ENCODE data around the gene TNFRSF1A.

Gene TNFRSF1A

DNA sequence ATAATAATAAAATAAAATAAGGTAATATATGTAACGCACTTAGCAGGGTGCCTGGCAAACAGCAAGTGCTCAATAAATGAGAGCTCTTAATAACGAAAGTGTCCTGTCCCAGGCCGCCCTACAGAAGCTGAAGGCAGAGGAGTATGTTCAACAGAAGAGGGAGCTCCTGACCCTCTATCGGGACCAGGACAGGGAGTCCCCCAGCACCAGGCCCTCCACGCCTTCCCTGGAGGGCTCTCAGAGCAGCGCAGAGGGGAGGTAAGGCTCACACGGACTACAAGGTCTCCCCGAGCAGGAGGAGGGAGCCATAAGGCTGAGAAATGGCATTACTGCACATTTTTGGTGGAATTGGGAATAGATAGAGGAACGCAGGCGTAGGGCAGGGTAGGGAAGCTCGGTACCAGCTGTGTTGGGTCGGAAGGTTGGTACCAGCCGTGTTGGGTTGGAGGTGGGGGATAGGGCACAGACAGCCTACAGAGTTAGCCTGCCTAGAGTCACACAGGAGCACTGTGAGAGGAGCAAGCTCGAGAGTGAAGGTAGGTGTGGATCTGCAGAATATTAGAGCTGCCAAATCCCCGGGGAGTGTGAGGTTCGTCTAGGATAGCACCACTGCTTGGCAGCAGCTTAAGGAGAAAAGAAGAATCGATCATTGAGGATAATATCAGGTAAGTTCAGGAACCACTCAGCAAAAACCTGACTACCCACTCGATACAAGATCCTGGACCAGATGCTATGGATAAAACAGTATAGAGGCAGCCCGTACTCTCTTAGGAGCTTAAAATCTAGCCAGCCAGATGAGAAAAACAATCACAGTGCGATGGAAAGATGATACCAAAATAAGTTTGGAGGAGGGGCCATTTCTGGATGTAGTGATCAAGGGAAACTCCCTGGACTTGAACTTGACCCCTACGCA, 15.3 kb downstream of the TNFRSF1A start:
- DNase-seq (ENCODE audit: insufficient read length, low spot score), result no peak
- TF ChIP-seq POLR2A (IDR thresholded peaks at IDR 0.05; ENCODE audit: low read depth, low read length), result no peak
- no peak for TF ChIP-seq POLR2AphosphoS5 (IDR thresholded peaks at IDR 0.05; ENCODE audit: low read depth, low read length)
- TF ChIP-seq SPI1 (IDR thresholded peaks at IDR 0.05; ENCODE audit: low read depth, low read length), result no peak
- TF ChIP-seq POU2F2 (IDR thresholded peaks at IDR 0.05; ENCODE audit: low read depth, low read length), result no peak
- TF ChIP-seq TAF1 (IDR thresholded peaks at IDR 0.05; ENCODE audit: low read depth, low read length), result no peak
- TF ChIP-seq PAX5 (IDR thresholded peaks at IDR 0.05; ENCODE audit: insufficient read depth, low read length, severe bottlenecking), result no peak
- FAIRE-seq, result no peak

DNA sequence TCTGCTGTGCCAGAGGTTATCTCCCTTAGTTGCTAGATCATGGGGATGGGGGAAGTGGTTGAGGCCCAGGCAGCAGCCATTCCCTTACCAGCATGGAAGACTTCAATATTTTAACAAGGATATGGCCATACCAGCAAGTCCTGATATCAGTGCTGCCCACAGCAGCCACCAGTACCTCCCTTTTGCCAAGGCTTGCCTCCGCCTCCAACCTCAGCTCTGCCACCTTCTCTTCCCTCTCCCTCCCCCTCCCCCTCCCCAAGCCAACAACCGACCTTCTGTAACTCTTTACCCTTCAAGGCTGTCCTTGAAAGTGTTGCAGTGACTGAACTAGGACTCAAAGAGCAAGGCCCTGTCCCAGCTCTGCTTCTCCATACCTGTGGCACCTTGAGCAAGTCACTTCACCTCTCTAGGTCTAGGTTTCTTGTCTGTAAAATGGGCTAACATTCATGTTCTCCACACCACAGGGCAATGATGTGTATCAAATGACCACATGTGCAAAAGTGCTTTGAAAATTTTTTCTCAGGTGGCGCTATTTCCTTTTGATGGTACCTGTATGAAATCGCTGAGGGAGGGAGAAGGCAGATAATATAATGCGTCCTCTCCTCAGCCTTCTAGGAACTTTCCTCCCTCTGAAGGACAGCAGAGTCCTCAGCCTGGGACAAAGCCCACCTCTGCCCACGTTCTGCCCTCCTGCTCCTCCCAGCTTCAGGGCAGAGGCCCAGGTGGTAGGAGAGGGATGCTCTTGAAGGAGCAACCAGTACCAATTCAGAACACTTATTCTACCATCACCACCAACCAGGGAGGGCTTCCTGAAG, 16.7 kb downstream of the TNFRSF1A start:
- FAIRE-seq (peak; percentile 41), DNase-seq (ENCODE audit: insufficient read length, low spot score) (no peak)
- TF ChIP-seq SPI1 (IDR thresholded peaks at IDR 0.05; ENCODE audit: low read depth, low read length) (no peak), PAX5 (IDR thresholded peaks at IDR 0.05; ENCODE audit: insufficient read depth, low read length, severe bottlenecking) (no peak)

DNA sequence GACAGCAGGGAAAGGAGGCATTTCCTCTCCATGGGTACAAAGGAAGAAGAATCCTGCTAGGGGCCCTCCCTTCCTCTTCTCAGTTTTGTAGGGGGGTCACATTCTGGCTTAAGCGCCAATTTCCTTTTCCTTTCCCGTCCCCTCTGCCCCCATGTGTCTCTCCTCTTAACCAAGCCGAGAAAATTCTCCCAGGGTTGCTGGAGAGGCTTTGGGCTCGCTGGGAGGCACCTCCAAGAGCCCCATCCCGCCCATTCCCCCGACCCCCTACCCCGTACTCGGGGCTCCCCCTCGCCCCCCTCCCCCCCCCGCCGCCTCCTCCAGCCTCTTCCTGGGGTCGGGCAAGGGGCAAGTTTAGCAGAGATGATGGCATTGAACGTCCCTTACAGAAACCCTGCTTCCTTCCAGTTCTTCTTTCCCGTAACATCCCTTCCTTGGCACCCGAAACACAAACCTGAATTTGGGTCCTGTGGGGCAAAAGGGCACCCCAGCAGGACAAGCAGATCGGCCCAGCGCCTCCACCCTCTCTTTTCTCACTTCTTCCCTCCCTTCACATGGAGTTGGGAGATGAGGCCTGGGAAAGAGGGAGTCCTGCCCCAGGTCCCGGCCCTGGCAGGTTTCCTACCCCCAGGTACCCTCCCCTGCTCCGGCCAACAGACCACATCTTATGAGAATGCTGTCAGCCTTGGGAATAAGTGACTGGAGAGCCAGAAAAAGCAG, 17.7 kb downstream of the TNFRSF1A start:
- TF ChIP-seq TAF1 (IDR thresholded peaks at IDR 0.05; ENCODE audit: low read depth, low read length), result no peak
- no peak for TF ChIP-seq POLR2A (IDR thresholded peaks at IDR 0.05; ENCODE audit: low read depth, low read length)
- no peak for TF ChIP-seq POLR2AphosphoS5 (IDR thresholded peaks at IDR 0.05; ENCODE audit: low read depth, low read length)
- no peak for TF ChIP-seq POU2F2 (IDR thresholded peaks at IDR 0.05; ENCODE audit: low read depth, low read length)
- TF ChIP-seq PAX5 (IDR thresholded peaks at IDR 0.05; ENCODE audit: insufficient read depth, low read length, severe bottlenecking), result no peak
- TF ChIP-seq SPI1 (IDR thresholded peaks at IDR 0.05; ENCODE audit: low read depth, low read length), result no peak
- no peak for DNase-seq (ENCODE audit: insufficient read length, low spot score)
- peak; percentile 5 for FAIRE-seq

DNA sequence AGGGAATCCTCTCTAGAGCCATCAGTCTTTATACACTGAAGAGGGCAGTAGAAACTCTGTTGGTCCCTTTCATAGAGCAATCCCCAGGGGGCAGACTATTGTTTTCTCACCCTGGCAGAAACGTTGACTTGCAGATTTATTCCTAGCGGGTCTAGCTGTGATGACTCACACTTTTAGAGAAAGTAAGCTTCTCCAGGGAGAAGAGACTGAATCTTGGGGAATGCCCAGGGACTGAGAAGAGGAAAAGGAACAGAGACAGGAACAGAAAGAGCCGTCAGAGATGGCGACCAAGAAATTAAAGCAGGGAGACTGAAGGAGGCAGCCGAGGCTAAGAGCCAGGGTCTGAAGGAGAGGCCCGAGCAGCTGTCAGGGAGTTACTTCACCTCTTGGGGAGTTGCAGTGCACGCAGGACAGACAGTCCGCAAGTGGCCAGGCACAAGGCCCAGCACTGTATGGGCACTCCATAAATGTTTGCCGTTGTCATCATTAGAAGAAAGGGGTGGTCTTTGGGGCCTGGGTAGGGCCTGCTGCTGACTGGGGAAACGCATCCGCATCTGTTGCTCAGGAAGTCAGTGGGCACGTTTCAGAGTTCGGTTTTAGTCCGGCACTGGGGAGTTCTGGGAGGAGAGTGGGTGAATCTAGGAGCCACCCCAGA, 18.4 kb downstream of the TNFRSF1A start:
- FAIRE-seq (peak; percentile 47), DNase-seq (ENCODE audit: insufficient read length, low spot score) (no peak)
- TF ChIP-seq TAF1 (IDR thresholded peaks at IDR 0.05; ENCODE audit: low read depth, low read length) (no peak), SPI1 (IDR thresholded peaks at IDR 0.05; ENCODE audit: low read depth, low read length) (peak; percentile 11; the same call in 1 of the 2 replicates)

DNA sequence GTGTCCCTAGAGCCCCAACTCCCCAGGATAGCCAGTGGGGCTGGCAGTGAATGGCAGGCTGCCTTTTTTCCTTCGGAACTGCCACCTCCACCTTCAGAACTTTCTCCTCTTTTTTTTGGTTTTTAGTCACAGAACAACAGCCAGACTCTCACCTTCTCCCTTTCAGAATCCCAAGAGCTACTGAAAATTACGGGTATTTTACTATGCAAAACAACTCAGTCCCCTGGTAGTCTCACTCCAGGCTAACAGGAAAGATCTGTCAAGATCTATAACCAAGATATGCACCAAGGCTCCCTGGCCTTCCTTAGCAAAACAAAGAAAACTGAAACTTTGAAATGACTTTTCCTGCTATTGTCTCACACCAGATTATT, 18.9 kb downstream of the TNFRSF1A start:
- FAIRE-seq (no peak), DNase-seq (ENCODE audit: insufficient read length, low spot score) (no peak)
- TF ChIP-seq POLR2AphosphoS5 (IDR thresholded peaks at IDR 0.05; ENCODE audit: low read depth, low read length) (no peak), PAX5 (IDR thresholded peaks at IDR 0.05; ENCODE audit: insufficient read depth, low read length, severe bottlenecking) (no peak), TAF1 (IDR thresholded peaks at IDR 0.05; ENCODE audit: low read depth, low read length) (no peak), POLR2A (IDR thresholded peaks at IDR 0.05; ENCODE audit: low read depth, low read length) (no peak), SPI1 (IDR thresholded peaks at IDR 0.05; ENCODE audit: low read depth, low read length) (no peak), POU2F2 (IDR thresholded peaks at IDR 0.05; ENCODE audit: low read depth, low read length) (no peak)

DNA sequence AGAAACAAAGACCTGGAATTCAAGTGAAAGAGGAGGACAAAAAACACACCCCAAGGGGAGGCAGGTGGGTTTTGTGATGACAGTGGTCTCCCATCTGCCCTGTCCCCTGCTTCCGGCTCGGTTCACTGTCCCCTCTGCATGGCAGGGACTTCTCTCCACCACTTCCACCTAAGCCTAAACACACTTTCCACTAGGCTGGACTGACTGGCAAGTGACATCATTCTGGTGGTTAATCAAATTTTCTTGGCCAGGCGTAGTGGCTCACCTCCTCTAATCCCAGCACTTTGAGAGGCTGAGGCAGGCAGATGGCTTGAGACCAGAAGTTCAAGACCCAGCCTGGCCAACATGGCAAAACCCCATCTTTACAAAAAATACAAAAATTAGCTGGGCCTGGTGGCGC, 19.5 kb downstream of the TNFRSF1A start:
- FAIRE-seq, result peak; percentile 50
- TF ChIP-seq TAF1 (IDR thresholded peaks at IDR 0.05; ENCODE audit: low read depth, low read length) (no peak), PAX5 (IDR thresholded peaks at IDR 0.05; ENCODE audit: insufficient read depth, low read length, severe bottlenecking) (no peak), POU2F2 (IDR thresholded peaks at IDR 0.05; ENCODE audit: low read depth, low read length) (no peak), SPI1 (IDR thresholded peaks at IDR 0.05; ENCODE audit: low read depth, low read length) (no peak), POLR2AphosphoS5 (IDR thresholded peaks at IDR 0.05; ENCODE audit: low read depth, low read length) (no peak), POLR2A (IDR thresholded peaks at IDR 0.05; ENCODE audit: low read depth, low read length) (no peak)
- no peak for DNase-seq (ENCODE audit: insufficient read length, low spot score)

DNA sequence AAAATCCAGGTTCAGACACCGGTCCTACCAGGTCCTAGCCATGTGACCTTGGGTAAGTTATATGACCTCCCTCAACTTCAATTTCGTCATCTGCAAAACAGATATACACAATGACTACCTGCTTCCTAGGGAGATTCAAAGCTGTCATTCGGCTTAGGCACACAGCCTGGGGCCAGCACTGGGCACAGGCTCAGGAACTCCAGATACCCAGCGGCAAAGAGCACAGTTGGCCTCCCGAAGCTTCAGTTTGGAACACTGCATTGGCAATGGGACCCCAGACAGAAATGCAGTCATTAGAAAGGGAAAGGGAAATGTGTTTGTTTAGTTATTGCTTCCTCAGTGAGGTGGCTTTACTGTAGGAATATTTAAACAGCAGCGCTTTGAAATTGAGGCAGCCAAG, 20.0 kb downstream of the TNFRSF1A start:
- FAIRE-seq, result no peak
- DNase-seq (ENCODE audit: insufficient read length, low spot score), result no peak
- TF ChIP-seq SPI1 (IDR thresholded peaks at IDR 0.05; ENCODE audit: low read depth, low read length) (no peak), TAF1 (IDR thresholded peaks at IDR 0.05; ENCODE audit: low read depth, low read length) (no peak), POU2F2 (IDR thresholded peaks at IDR 0.05; ENCODE audit: low read depth, low read length) (no peak), POLR2A (IDR thresholded peaks at IDR 0.05; ENCODE audit: low read depth, low read length) (no peak), POLR2AphosphoS5 (IDR thresholded peaks at IDR 0.05; ENCODE audit: low read depth, low read length) (no peak), PAX5 (IDR thresholded peaks at IDR 0.05; ENCODE audit: insufficient read depth, low read length, severe bottlenecking) (no peak)

DNA sequence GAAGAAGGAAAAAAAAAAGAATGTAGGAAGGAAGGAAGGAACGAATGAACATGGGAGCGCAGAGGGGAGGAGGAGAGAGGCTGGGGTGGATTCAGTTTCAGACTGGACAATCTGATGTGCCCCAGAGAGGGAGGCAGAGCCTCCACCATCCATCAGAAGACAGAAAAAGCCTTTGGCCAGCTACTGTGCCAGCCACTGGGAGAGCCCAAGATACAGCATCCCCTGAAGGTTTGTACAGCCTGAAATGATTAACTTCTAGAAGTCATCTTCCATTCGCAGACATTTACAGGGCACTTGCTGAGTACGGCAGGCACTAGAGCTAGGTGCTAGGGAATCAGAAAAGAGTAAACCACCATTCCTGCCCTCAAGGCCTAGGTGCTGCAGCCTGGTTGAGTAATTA, 22.4 kb downstream of the TNFRSF1A start:
- no peak for DNase-seq (ENCODE audit: insufficient read length, low spot score)
- TF ChIP-seq TAF1 (IDR thresholded peaks at IDR 0.05; ENCODE audit: low read depth, low read length) (no peak), PAX5 (IDR thresholded peaks at IDR 0.05; ENCODE audit: insufficient read depth, low read length, severe bottlenecking) (no peak), POLR2AphosphoS5 (IDR thresholded peaks at IDR 0.05; ENCODE audit: low read depth, low read length) (no peak), POU2F2 (IDR thresholded peaks at IDR 0.05; ENCODE audit: low read depth, low read length) (no peak), SPI1 (IDR thresholded peaks at IDR 0.05; ENCODE audit: low read depth, low read length) (no peak), POLR2A (IDR thresholded peaks at IDR 0.05; ENCODE audit: low read depth, low read length) (no peak)
- no peak for FAIRE-seq

Measured in GM12891 (cell line).